MM.1S (cell line): Measurements from ENCODE around the gene PRDX2.
"Not testable (repeated sequence)": the region's sequence is repeated elsewhere in the genome, so short reads cannot be mapped to it uniquely, and the experiment has no call there.

Experiments used
- DNase-seq: peaks from one replicate; pipeline ENCODE4 v3.0.0-alpha.2; 2015
- H2AFZ ChIP-seq: fragments of 300-600 bp; sonication (generic); 2 replicates; pipeline ENCODE4 v1.6.0; 2016; ENCODE audit warnings: antibody characterized with exemption, low read length
- H3F3A ChIP-seq: fragments of 300-600 bp; sonication (generic); 2 replicates; pipeline ENCODE4 v1.6.1; 2016; ENCODE audit warnings: mild to moderate bottlenecking, antibody characterized with exemption, low read length, moderate library complexity, mixed read lengths; ENCODE audit not compliant: insufficient read depth
- H3K27ac ChIP-seq: fragments of 300-600 bp; sonication (generic); 2 replicates; pipeline ENCODE4 v1.5.1; 2016; ENCODE audit warnings: mild to moderate bottlenecking, low read length
- H3K27me3 ChIP-seq: fragments of 300-600 bp; sonication (generic); replicated peaks from 2 replicates; pipeline ENCODE4 v1.6.0; 2016; ENCODE audit warnings: low read length; ENCODE audit not compliant: insufficient read depth
- H3K36me3 ChIP-seq: fragments of 300-600 bp; sonication (generic); replicated peaks from 2 replicates; pipeline ENCODE4 v1.6.1; 2016; ENCODE audit warnings: mild to moderate bottlenecking, low read length, mixed read lengths; ENCODE audit not compliant: insufficient read depth
- H3K4me1 ChIP-seq: fragments of 300-600 bp; sonication (generic); 2 replicates; pipeline ENCODE4 v1.6.1; 2016; ENCODE audit warnings: low read length, mixed read lengths
- H3K4me2 ChIP-seq: fragments of 300-600 bp; sonication (generic); 2 replicates; pipeline ENCODE4 v1.6.0; 2016; ENCODE audit warnings: low read depth, low read length
- H3K4me3 ChIP-seq: fragments of 300-600 bp; sonication (generic); 2 replicates; pipeline ENCODE4 v1.5.1; 2016; ENCODE audit warnings: low read length, mixed read lengths
- H3K79me2 ChIP-seq: fragments of 300-600 bp; sonication (generic); 2 replicates; pipeline ENCODE4 v1.6.1; 2016; ENCODE audit warnings: mixed run types, low read length, mixed read lengths
- H3K9ac ChIP-seq: fragments of 300-600 bp; sonication (generic); 2 replicates; pipeline ENCODE4 v1.6.1; 2016; ENCODE audit warnings: low read length, mixed read lengths
- H3K9me2 ChIP-seq: fragments of 300-600 bp; sonication (generic); replicated peaks from 2 replicates; pipeline ENCODE4 v1.6.1; 2016; ENCODE audit warnings: mild to moderate bottlenecking, low read length, mixed read lengths; ENCODE audit not compliant: insufficient read depth
- H3K9me3 ChIP-seq: fragments of 300-600 bp; sonication (generic); replicated peaks from 2 replicates; pipeline ENCODE4 v1.6.1; 2016; ENCODE audit warnings: mild to moderate bottlenecking, low read length, mixed read lengths; ENCODE audit not compliant: insufficient read depth
- H4K20me1 ChIP-seq: fragments of 300-600 bp; sonication (generic); 2 replicates; pipeline ENCODE4 v1.6.1; 2016; ENCODE audit warnings: mild to moderate bottlenecking, low read length, moderate library complexity, mixed read lengths; ENCODE audit not compliant: insufficient read depth
- EZH2 ChIP-seq: fragments of 300-600 bp; sonication (generic); optimal IDR thresholded peaks from 2 replicates; pipeline ENCODE3; 2017; ENCODE audit warnings: low read depth, mild to moderate bottlenecking, antibody characterized with exemption, low read length, mixed read lengths
- EZH2phosphoT487 ChIP-seq: fragments of 300-600 bp; sonication (generic); IDR thresholded peaks from 2 replicates; pipeline ENCODE4 v1.6.1; 2018; ENCODE audit warnings: antibody characterized with exemption, low read length
- TF ChIP-seq, protein P1 (sequence below): fragments of 300-600 bp; sonication (generic); IDR thresholded peaks from 2 replicates; pipeline ENCODE4 v1.5.1; 2016; ENCODE audit warnings: antibody characterized with exemption, low read length, mixed read lengths

The PRDX2 gene

DNA sequence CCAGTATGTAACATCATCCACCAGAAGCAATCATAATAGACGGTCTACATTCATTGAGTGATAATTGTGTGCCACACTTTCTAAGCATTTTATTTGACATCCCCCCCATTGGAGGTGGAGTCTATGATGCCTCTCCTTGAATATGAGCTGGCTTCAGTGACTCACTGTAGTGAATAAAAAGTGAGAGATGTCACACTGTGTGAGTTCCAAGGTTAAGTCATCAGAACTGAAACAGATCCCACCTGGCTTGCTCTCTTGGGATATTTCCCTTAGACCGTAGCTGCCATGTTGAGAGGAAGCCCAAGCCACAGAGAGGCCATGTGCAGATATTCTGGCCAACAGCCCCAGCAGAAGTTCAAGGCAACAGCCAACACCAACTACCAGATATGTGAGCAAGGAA, 20.2 kb upstream of the PRDX2 start:
- H3K27me3 ChIP-seq, result peaks cover 16% of the 10 kb centered on the region
- no peaks in the 10 kb centered on the region for H3K9me3 ChIP-seq
- H2AFZ ChIP-seq, result no peak overlapping the region
- H3K4me2 ChIP-seq, result no peak overlapping the region
- no peaks in the 10 kb centered on the region for H3K79me2 ChIP-seq
- H3K4me3 ChIP-seq, result no peak overlapping the region
- no peak overlapping the region for H3K9ac ChIP-seq
- TF ChIP-seq EZH2, result no peak
- TF ChIP-seq EZH2phosphoT487, result no peak
- TF ChIP-seq, protein P1, sequence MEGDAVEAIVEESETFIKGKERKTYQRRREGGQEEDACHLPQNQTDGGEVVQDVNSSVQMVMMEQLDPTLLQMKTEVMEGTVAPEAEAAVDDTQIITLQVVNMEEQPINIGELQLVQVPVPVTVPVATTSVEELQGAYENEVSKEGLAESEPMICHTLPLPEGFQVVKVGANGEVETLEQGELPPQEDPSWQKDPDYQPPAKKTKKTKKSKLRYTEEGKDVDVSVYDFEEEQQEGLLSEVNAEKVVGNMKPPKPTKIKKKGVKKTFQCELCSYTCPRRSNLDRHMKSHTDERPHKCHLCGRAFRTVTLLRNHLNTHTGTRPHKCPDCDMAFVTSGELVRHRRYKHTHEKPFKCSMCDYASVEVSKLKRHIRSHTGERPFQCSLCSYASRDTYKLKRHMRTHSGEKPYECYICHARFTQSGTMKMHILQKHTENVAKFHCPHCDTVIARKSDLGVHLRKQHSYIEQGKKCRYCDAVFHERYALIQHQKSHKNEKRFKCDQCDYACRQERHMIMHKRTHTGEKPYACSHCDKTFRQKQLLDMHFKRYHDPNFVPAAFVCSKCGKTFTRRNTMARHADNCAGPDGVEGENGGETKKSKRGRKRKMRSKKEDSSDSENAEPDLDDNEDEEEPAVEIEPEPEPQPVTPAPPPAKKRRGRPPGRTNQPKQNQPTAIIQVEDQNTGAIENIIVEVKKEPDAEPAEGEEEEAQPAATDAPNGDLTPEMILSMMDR, result no peak
- H3K27ac ChIP-seq, result no peak overlapping the region
- H4K20me1 ChIP-seq, result no peaks in the 10 kb centered on the region
- no peaks in the 10 kb centered on the region for H3K4me1 ChIP-seq
- no peaks in the 10 kb centered on the region for H3F3A ChIP-seq
- no peaks in the 10 kb centered on the region for H3K36me3 ChIP-seq
- no peaks in the 10 kb centered on the region for H3K9me2 ChIP-seq
- no peak for DNase-seq

GRCh38 chr19:12817810-12818209, 16.2 kb upstream of the PRDX2 start:
- H3K9ac ChIP-seq, H3K9me2 ChIP-seq, H3K79me2 ChIP-seq: not testable (repeated sequence)

DNA sequence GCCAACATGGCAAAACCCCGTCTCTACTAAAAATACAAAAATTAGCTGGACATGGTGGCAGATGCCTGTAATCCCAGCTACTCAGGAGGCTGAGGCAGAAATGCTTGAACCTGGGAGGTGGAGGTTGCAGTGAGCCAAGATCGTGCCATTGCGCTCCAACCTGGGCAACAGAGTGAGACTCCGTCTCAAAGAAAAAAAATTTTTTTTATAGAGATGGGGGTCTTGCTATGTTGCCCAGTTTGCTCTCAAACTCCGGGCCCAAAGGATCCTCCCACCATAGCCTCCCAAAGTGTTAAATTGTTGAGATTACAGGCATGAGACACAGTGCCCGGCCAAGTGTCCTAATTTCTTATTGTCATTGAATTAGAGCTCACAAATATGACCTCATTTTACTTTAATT, 15.6 kb upstream of the PRDX2 start:
- H3K4me1 ChIP-seq, H3K9me3 ChIP-seq, H3K36me3 ChIP-seq, H3K27me3 ChIP-seq, DNase-seq, H3K4me3 ChIP-seq, H3K4me2 ChIP-seq, H2AFZ ChIP-seq, H3K27ac ChIP-seq, H3K79me2 ChIP-seq, H3K9ac ChIP-seq, H3F3A ChIP-seq, H3K9me2 ChIP-seq, H4K20me1 ChIP-seq: not testable (repeated sequence)

More at GRCh38 chr19:12817810-12818209, 16.2 kb upstream of the PRDX2 start:
- not testable (repeated sequence) for H3K9me3 ChIP-seq, H3K27me3 ChIP-seq, H4K20me1 ChIP-seq, H3K4me2 ChIP-seq, H3K4me3 ChIP-seq, H3F3A ChIP-seq, H3K27ac ChIP-seq, H2AFZ ChIP-seq, H3K36me3 ChIP-seq, H3K4me1 ChIP-seq, DNase-seq

GRCh38 chr19:12815088-12815487, 13.5 kb upstream of the PRDX2 start:
- no peaks in the 10 kb centered on the region for H3K36me3 ChIP-seq
- no peak overlapping the region for H3K4me2 ChIP-seq
- H3K79me2 ChIP-seq, result no peaks in the 10 kb centered on the region
- no peaks in the 10 kb centered on the region for H4K20me1 ChIP-seq
- H3K4me3 ChIP-seq, result no peak overlapping the region
- H3K9ac ChIP-seq, result no peak overlapping the region
- no peaks in the 10 kb centered on the region for H3K27me3 ChIP-seq
- no peak overlapping the region for H3K27ac ChIP-seq
- no peak overlapping the region for H2AFZ ChIP-seq
- DNase-seq, result no peak
- no peaks in the 10 kb centered on the region for H3K4me1 ChIP-seq
- H3K9me2 ChIP-seq, result no peaks in the 10 kb centered on the region
- H3F3A ChIP-seq, result no peaks in the 10 kb centered on the region
- TF ChIP-seq EZH2phosphoT487 (no peak), EZH2 (no peak)
- TF ChIP-seq, protein P1, result no peak
- H3K9me3 ChIP-seq, result no peaks in the 10 kb centered on the region
